IMR-90 (cell line): ENCODE measurements around the gene SORCS1. TPM values are rescaled to one million over a fixed set of nuclear protein-coding genes. Genes with fewer than 3 reads are reported as not detected.

Experiments
- ATAC-seq: fragments of 200-7000 bp; cut with Tn5 transposase; 2 replicates; pipeline ENCODE4 v1.9.1; 2020; ENCODE audit warnings: low read depth, mild to moderate bottlenecking, moderate library complexity
- BruUV-seq: library from RNA; stranded (reverse); fragments of 400-500 nt; replicated peaks from 2 replicates; lab custom pipeline; 2021; lab: Mats Ljungman, UMichigan
- CTCF ChIA-PET: fragments of 300-600 bp; formaldehyde crosslinking; extraction: SDS; loops from one replicate; lab custom pipeline; 2021; ENCODE audit warnings: antibody characterized with exemption; lab: Yijun Ruan, JAX
- POLR2A ChIA-PET: fragments of 300-600 bp; sonication (Branson Sonifier 250); formaldehyde crosslinking; loops from one replicate; lab custom pipeline; 2022; ENCODE audit warnings: antibody characterized with exemption; ENCODE audit not compliant: unreplicated experiment; lab: Charles Lee
- DNase-seq: peaks from one replicate; pipeline ENCODE4 v3.0.0; 2013
- H2AFZ ChIP-seq: replicated peaks from 2 replicates; pipeline ENCODE3; 2013; ENCODE audit warnings: low read length, mild to moderate bottlenecking; ENCODE audit not compliant: poor library complexity
- H2AK5ac ChIP-seq: 2 replicates; pipeline ENCODE4 v1.6.1; 2013; ENCODE audit warnings: low read depth, low read length, inconsistent platforms
- H2AK9ac ChIP-seq: replicated peaks from 2 replicates; pipeline ENCODE3; 2013; ENCODE audit warnings: mild to moderate bottlenecking, low read depth, low read length, moderate library complexity; ENCODE audit not compliant: poor library complexity
- H2BK120ac ChIP-seq: 2 replicates; pipeline ENCODE4 v1.6.1; 2013; ENCODE audit warnings: low read depth, low read length, inconsistent platforms
- H2BK15ac ChIP-seq: 3 replicates; pipeline ENCODE4 v1.6.1; 2013; ENCODE audit warnings: low read depth, low read length, inconsistent platforms
- H2BK20ac ChIP-seq: 2 replicates; pipeline ENCODE4 v1.6.1; 2013; ENCODE audit warnings: low read depth, mild to moderate bottlenecking, inconsistent platforms, low read length, moderate library complexity
- H2BK5ac ChIP-seq: 2 replicates; pipeline ENCODE4 v1.6.1; 2013; ENCODE audit warnings: mild to moderate bottlenecking, low read depth, low read length, inconsistent platforms; ENCODE audit not compliant: poor library complexity, severe bottlenecking
- H3K14ac ChIP-seq: replicated peaks from 2 replicates; pipeline ENCODE4 v1.6.1; 2013; ENCODE audit warnings: low read depth, low read length, inconsistent platforms
- H3K18ac ChIP-seq: 2 replicates; pipeline ENCODE4 v1.6.1; 2013; ENCODE audit warnings: low read depth, low read length, control low read depth
- H3K23ac ChIP-seq: 2 replicates; pipeline ENCODE4 v1.6.1; 2013; ENCODE audit warnings: low read depth, low read length, inconsistent platforms
- H3K27ac ChIP-seq: 2 replicates; pipeline ENCODE4 v1.5.1; 2013; ENCODE audit warnings: mild to moderate bottlenecking, control low read depth, low read length; ENCODE audit not compliant: insufficient read depth
- H3K27me3 ChIP-seq: 2 replicates; pipeline ENCODE4 v1.6.1; 2013; ENCODE audit warnings: low read length; ENCODE audit not compliant: control insufficient read depth, insufficient read depth
- H3K36me3 ChIP-seq: 2 replicates; pipeline ENCODE4 v1.6.1; 2013; ENCODE audit warnings: low read length, mixed read lengths; ENCODE audit not compliant: control insufficient read depth, insufficient read depth
- H3K4ac ChIP-seq: 2 replicates; pipeline ENCODE4 v1.6.1; 2013; ENCODE audit warnings: low read depth, low read length, inconsistent platforms
- H3K4me1 ChIP-seq: 2 replicates; pipeline ENCODE4 v1.6.1; 2013; ENCODE audit warnings: low read length, mixed read lengths; ENCODE audit not compliant: control insufficient read depth, insufficient read depth
- H3K4me2 ChIP-seq: 2 replicates; pipeline ENCODE4 v1.6.1; 2013; ENCODE audit warnings: low read depth, mild to moderate bottlenecking, control low read depth, low read length, moderate library complexity
- H3K4me3 ChIP-seq: 2 replicates; pipeline ENCODE4 v1.5.1; 2013; ENCODE audit warnings: low read depth, mild to moderate bottlenecking, control low read depth, low read length, moderate library complexity; ENCODE audit not compliant: insufficient read depth
- H3K56ac ChIP-seq: 2 replicates; pipeline ENCODE4 v1.6.1; 2013; ENCODE audit warnings: low read length, inconsistent platforms; ENCODE audit not compliant: insufficient read depth; ENCODE audit errors: extremely low read depth
- H3K79me1 ChIP-seq, 2 experiments: 2 replicates each; pipeline ENCODE4 v1.6.1; 2013; ENCODE audit warnings: low read length in 2 of 2, inconsistent platforms in 1 of 2, low read depth in 1 of 2
- H3K9ac ChIP-seq: 2 replicates; pipeline ENCODE4 v1.6.1; 2013; ENCODE audit warnings: low read depth, low read length, control low read depth
- H3K9me1 ChIP-seq: 2 replicates; pipeline ENCODE4 v1.6.1; 2013; ENCODE audit warnings: low read length, inconsistent platforms; ENCODE audit not compliant: insufficient read depth
- H3K9me3 ChIP-seq: 2 replicates; pipeline ENCODE4 v1.6.1; 2013; ENCODE audit warnings: low read length; ENCODE audit not compliant: control insufficient read depth, insufficient read depth
- H4K20me1 ChIP-seq: 2 replicates; pipeline ENCODE4 v1.6.1; 2013; ENCODE audit warnings: low read length, inconsistent platforms; ENCODE audit not compliant: insufficient read depth
- H4K5ac ChIP-seq: 2 replicates; pipeline ENCODE4 v1.6.1; 2013; ENCODE audit warnings: mild to moderate bottlenecking, low read depth, low read length, control low read depth
- H4K8ac ChIP-seq, 2 experiments: 2 replicates each; pipeline ENCODE4 v1.6.1; 2013; ENCODE audit warnings: low read depth in 2 of 2, low read length in 2 of 2, control low read depth in 1 of 2, inconsistent platforms in 1 of 2
- H4K91ac ChIP-seq: 2 replicates; pipeline ENCODE4 v1.6.1; 2013; ENCODE audit warnings: low read depth, low read length, inconsistent platforms; ENCODE audit not compliant: insufficient read depth
- FOS ChIP-seq: fragments of 150-350 bp; IDR thresholded peaks from 2 replicates; pipeline ENCODE4 v1.6.1; 2016; ENCODE audit warnings: low read depth, low read length
- MXI1 ChIP-seq: IDR thresholded peaks from 2 replicates; pipeline ENCODE4 v1.6.1; 2012; ENCODE audit warnings: low read depth, mild to moderate bottlenecking, low read length, moderate library complexity, borderline replicate concordance
- SMC3 ChIP-seq: fragments of 150-350 bp; IDR thresholded peaks from 2 replicates; pipeline ENCODE4 v1.6.1; 2016; ENCODE audit warnings: low read depth, mild to moderate bottlenecking, antibody characterized with exemption, low read length, moderate library complexity
- WGBS, 2 experiments: methylation state at CpG; one replicate each; pipeline versions ENCODE4 v1.1.5 to v1.1.7; 2013; ENCODE audit warnings: missing lambda C conversion rate in 2 of 2; ENCODE audit not compliant: insufficient read length in 1 of 2; ENCODE audit errors: extremely low coverage in 2 of 2; 5-methylcytosine and 5-hydroxymethylcytosine counted together
- dilution Hi-C: fragments of 300-500 bp; cut with HindIII; formaldehyde crosslinking; loops from one replicate; pipeline ENCODE4 v1.14.3; 2018; ENCODE audit warnings: low sequenced_read_pairs; ENCODE audit not compliant: unreplicated experiment
- in situ Hi-C: fragments of 300-500 bp; cut with MboI; formaldehyde crosslinking; loops from 3 replicates; pipeline ENCODE4 v1.14.3; 2019; ENCODE audit warnings: low sequenced_read_pairs, inconsistent platforms, mixed read lengths
- intact Hi-C: fragments of 100-400 bp; cut with micrococcal nuclease; formaldehyde crosslinking; loops from 2 replicates; pipeline ENCODE4 v1.10.0; 2022
- polyA plus RNA-seq, 3 experiments: library from polyadenylated mRNA; depleted of rRNA; stranded (reverse); fragments of >200 nt; gene quantifications; 2 replicates each; pipeline ENCODE4 v1.2.3, GENCODE V29; 2012; ENCODE audit warnings: low replicate concordance in 1 of 3
- total RNA-seq: library from RNA; depleted of rRNA; stranded (reverse); fragments of >200 nt; gene quantifications from 2 replicates; pipeline ENCODE4 v1.2.3, GENCODE V29; 2012
- TF ChIP-seq, protein P1 (sequence below): conservative IDR thresholded peaks from 2 replicates; pipeline ENCODE4 v1.5.1; 2012; ENCODE audit warnings: mild to moderate bottlenecking, low read depth, low read length, improper control_type of control experiment
- TF ChIP-seq, protein P2 (sequence below): fragments of 150-350 bp; IDR thresholded peaks from 2 replicates; pipeline ENCODE4 v1.6.1; 2016; ENCODE audit warnings: low read depth, mild to moderate bottlenecking, low read length, moderate library complexity, borderline replicate concordance

Gene SORCS1
- total and polyA plus RNA-seq, 2 of the 4 experiments (the other 2 are of a cell fraction): under 0.01 TPM; not detected in 1

GRCh38 chr10:107067843-107068242 lies 96.7 kb downstream of the SORCS1 start:
- H4K8ac ChIP-seq: no peak overlapping the region
- no peak overlapping the region for H2AK5ac ChIP-seq
- H3K36me3 ChIP-seq: no peaks in the 10 kb centered on the region
- no peak overlapping the region for H3K14ac ChIP-seq
- dilution Hi-C loops (no loop called here), in situ Hi-C loops (no loop called here), intact Hi-C loops (no loop called here)
- no peak overlapping the region for H3K4me2 ChIP-seq
- no peak overlapping the region for H4K91ac ChIP-seq
- no peak overlapping the region for H2AK9ac ChIP-seq
- H3K4ac ChIP-seq: no peak overlapping the region
- H3K4me3 ChIP-seq: no peak overlapping the region
- no peak overlapping the region for H2BK120ac ChIP-seq
- H4K20me1 ChIP-seq: no peaks in the 10 kb centered on the region
- H2AFZ ChIP-seq: no peak overlapping the region
- no peak overlapping the region for H3K9ac ChIP-seq
- no peak overlapping the region for H3K18ac ChIP-seq
- ChIA-PET POLR2A (no interaction called here), CTCF (no interaction called here)
- H2BK5ac ChIP-seq: no peak overlapping the region
- no peaks in the 10 kb centered on the region for H3K9me1 ChIP-seq
- no CpG with 5 or more reads among the region's 4 CpGs for WGBS, 2 experiments
- no peak overlapping the region for H2BK15ac ChIP-seq
- TF ChIP-seq MXI1 (no peak), SMC3 (no peak), FOS (no peak)
- TF ChIP-seq, protein P1, sequence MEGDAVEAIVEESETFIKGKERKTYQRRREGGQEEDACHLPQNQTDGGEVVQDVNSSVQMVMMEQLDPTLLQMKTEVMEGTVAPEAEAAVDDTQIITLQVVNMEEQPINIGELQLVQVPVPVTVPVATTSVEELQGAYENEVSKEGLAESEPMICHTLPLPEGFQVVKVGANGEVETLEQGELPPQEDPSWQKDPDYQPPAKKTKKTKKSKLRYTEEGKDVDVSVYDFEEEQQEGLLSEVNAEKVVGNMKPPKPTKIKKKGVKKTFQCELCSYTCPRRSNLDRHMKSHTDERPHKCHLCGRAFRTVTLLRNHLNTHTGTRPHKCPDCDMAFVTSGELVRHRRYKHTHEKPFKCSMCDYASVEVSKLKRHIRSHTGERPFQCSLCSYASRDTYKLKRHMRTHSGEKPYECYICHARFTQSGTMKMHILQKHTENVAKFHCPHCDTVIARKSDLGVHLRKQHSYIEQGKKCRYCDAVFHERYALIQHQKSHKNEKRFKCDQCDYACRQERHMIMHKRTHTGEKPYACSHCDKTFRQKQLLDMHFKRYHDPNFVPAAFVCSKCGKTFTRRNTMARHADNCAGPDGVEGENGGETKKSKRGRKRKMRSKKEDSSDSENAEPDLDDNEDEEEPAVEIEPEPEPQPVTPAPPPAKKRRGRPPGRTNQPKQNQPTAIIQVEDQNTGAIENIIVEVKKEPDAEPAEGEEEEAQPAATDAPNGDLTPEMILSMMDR: no peak
- TF ChIP-seq, protein P2, sequence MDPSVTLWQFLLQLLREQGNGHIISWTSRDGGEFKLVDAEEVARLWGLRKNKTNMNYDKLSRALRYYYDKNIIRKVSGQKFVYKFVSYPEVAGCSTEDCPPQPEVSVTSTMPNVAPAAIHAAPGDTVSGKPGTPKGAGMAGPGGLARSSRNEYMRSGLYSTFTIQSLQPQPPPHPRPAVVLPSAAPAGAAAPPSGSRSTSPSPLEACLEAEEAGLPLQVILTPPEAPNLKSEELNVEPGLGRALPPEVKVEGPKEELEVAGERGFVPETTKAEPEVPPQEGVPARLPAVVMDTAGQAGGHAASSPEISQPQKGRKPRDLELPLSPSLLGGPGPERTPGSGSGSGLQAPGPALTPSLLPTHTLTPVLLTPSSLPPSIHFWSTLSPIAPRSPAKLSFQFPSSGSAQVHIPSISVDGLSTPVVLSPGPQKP: no peak
- H2BK20ac ChIP-seq: no peak overlapping the region
- H3K9me3 ChIP-seq: peaks cover 5% of the 10 kb centered on the region
- H3K56ac ChIP-seq: no peak overlapping the region
- H3K4me1 ChIP-seq: no peaks in the 10 kb centered on the region
- no peak overlapping the region for H4K5ac ChIP-seq
- no peak overlapping the region for H3K27ac ChIP-seq
- BruUV-seq: no TSS peak
- H3K79me1 ChIP-seq: no peaks in the 10 kb centered on the region
- no peak for DNase-seq
- H3K23ac ChIP-seq: no peak overlapping the region
- no peaks in the 10 kb centered on the region for H3K27me3 ChIP-seq
- no peak for ATAC-seq
